Panc1 (cell line): ENCODE results near the gene PIGW.

Experiments
- TF ChIP-seq, protein P1 (sequence below): fragments of 450-650 bp; IDR thresholded peaks from 2 replicates; pipeline ENCODE4 v1.5.1; 2017; ENCODE audit warnings: mild to moderate bottlenecking
- TF ChIP-seq, protein P2 (sequence below), 2 experiments: IDR thresholded peaks; 2 replicates each; pipeline ENCODE4 v1.6.1; 2011 to 2012; ENCODE audit warnings: low read depth in 2 of 2, control low read depth in 1 of 2, low read length in 1 of 2, mild to moderate bottlenecking in 1 of 2, moderate library complexity in 1 of 2; ENCODE audit not compliant: insufficient read depth in 1 of 2

DNA sequence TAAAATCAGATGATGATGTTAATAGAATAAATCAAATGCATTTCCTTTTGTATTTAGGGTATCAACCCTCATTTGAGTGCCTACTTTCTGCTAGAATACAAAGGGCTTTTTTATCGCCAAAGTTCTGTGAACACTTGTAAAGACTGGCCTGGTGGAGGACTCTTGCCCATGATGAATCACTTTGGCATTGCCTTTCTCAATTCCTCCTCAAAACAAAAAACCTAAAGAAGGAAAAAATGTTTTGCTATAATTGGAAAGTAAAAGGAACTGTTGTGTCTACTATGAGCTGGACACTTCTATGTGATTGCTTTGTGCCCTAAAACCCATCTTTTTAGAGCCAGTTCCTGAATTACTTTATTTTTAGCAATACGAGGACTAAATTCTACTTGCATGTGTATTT lies 43.9 kb downstream of the PIGW start:
- TF ChIP-seq, protein P1, sequence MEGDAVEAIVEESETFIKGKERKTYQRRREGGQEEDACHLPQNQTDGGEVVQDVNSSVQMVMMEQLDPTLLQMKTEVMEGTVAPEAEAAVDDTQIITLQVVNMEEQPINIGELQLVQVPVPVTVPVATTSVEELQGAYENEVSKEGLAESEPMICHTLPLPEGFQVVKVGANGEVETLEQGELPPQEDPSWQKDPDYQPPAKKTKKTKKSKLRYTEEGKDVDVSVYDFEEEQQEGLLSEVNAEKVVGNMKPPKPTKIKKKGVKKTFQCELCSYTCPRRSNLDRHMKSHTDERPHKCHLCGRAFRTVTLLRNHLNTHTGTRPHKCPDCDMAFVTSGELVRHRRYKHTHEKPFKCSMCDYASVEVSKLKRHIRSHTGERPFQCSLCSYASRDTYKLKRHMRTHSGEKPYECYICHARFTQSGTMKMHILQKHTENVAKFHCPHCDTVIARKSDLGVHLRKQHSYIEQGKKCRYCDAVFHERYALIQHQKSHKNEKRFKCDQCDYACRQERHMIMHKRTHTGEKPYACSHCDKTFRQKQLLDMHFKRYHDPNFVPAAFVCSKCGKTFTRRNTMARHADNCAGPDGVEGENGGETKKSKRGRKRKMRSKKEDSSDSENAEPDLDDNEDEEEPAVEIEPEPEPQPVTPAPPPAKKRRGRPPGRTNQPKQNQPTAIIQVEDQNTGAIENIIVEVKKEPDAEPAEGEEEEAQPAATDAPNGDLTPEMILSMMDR: no peak
- TF ChIP-seq, protein P2, sequence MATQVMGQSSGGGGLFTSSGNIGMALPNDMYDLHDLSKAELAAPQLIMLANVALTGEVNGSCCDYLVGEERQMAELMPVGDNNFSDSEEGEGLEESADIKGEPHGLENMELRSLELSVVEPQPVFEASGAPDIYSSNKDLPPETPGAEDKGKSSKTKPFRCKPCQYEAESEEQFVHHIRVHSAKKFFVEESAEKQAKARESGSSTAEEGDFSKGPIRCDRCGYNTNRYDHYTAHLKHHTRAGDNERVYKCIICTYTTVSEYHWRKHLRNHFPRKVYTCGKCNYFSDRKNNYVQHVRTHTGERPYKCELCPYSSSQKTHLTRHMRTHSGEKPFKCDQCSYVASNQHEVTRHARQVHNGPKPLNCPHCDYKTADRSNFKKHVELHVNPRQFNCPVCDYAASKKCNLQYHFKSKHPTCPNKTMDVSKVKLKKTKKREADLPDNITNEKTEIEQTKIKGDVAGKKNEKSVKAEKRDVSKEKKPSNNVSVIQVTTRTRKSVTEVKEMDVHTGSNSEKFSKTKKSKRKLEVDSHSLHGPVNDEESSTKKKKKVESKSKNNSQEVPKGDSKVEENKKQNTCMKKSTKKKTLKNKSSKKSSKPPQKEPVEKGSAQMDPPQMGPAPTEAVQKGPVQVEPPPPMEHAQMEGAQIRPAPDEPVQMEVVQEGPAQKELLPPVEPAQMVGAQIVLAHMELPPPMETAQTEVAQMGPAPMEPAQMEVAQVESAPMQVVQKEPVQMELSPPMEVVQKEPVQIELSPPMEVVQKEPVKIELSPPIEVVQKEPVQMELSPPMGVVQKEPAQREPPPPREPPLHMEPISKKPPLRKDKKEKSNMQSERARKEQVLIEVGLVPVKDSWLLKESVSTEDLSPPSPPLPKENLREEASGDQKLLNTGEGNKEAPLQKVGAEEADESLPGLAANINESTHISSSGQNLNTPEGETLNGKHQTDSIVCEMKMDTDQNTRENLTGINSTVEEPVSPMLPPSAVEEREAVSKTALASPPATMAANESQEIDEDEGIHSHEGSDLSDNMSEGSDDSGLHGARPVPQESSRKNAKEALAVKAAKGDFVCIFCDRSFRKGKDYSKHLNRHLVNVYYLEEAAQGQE (IDR thresholded peaks at IDR 0.05; ENCODE audit: insufficient read depth in 1 of 2, low read depth in 2 of 2, low read length in 1 of 2): no peak
